AG04450 (cell line): ENCODE measurements around the gene SNRNP27. TPM values are rescaled to one million over a fixed set of nuclear protein-coding genes. Genes with fewer than 3 reads are reported as not detected.

Source experiments
- CTCF ChIA-PET: fragments of 300-600, 350-600 bp; formaldehyde crosslinking; extraction: SDS; loops from one replicate; lab custom pipeline; 2022; ENCODE audit warnings: antibody characterized with exemption, inconsistent platforms; lab: Charles Lee
- POLR2A ChIA-PET: fragments of 350-600 bp; formaldehyde crosslinking; extraction: SDS; loops from one replicate; lab custom pipeline; 2021; ENCODE audit warnings: antibody characterized with exemption, inconsistent platforms; lab: Yijun Ruan, JAX
- DNase-seq: peaks from one replicate; pipeline ENCODE4 v3.0.0-alpha.2; 2011; ENCODE audit warnings: low read depth, low spot score
- H3K27ac ChIP-seq: one replicate; pipeline ENCODE4 v1.5.1; 2012; ENCODE audit warnings: low read depth, low read length, control low read depth
- H3K27me3 ChIP-seq: one replicate; pipeline ENCODE4 v1.6.0; 2012; ENCODE audit warnings: low read length; ENCODE audit not compliant: control insufficient read depth, insufficient read depth
- H3K4me3 ChIP-seq: 2 replicates; pipeline ENCODE4 v1.5.1; 2011; ENCODE audit warnings: mild to moderate bottlenecking, low read depth, low read length, control low read depth
- H3K9me3 ChIP-seq: 2 replicates; pipeline ENCODE4 v1.5.1; 2012; ENCODE audit warnings: low read length; ENCODE audit not compliant: control insufficient read depth, insufficient read depth
- CTCF ChIP-seq: IDR thresholded peaks from 2 replicates; pipeline ENCODE4 v1.5.1; 2011; ENCODE audit warnings: low read depth, low read length, control low read depth, inconsistent platforms
- polyA plus RNA-seq: library from polyadenylated mRNA; depleted of rRNA; stranded (reverse); fragments of >200 nt; gene quantifications from 2 replicates; pipeline ENCODE4 v1.2.3, GENCODE V29; 2011

Gene SNRNP27
- polyA plus RNA-seq, 1 experiment = 57.8 TPM

GRCh38 chr2:69931832-69932595, 38.3 kb downstream of the SNRNP27 start:
- no peak for TF ChIP-seq CTCF
- DNase-seq = no peak
- ChIA-PET POLR2A (interaction anchor here (0.8 kb wide), 1 partner anchor 17 kb away, joined by 4 read pairs; the partner anchor contains the start of gene MXD1), CTCF (interaction anchor here (0.8 kb wide), 1 partner anchor 139 kb away, joined by 3 read pairs; no protein-coding TSS in a partner anchor)
- H3K27ac ChIP-seq = no peak overlapping the region
- H3K27me3 ChIP-seq = no peaks in the 10 kb centered on the region
- H3K4me3 ChIP-seq = no peak overlapping the region
- no peaks in the 10 kb centered on the region for H3K9me3 ChIP-seq

DNA sequence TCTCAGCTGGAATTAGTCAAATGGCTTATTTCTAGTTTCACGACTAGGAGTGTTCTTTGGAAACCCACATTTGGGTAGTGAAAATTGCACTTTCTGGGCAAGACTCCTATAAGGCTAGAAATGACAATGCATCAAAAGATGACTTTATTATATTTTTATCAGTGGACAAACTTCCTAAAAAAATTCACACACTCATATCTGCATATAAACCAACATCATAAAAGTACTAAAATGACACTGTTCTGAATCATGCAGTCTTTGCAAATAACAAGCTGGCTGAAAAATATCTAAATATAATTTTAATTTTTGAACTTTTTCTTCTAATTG, 38.8 kb downstream of the SNRNP27 start:
- ChIA-PET CTCF (interaction anchor here (1.9 kb wide), 1 partner anchor 138 kb away, joined by 17 read pairs; no protein-coding TSS in a partner anchor), POLR2A (no interaction called here)
- no peak for DNase-seq

GRCh38 chr2:69933254-69933828, 39.6 kb downstream of the SNRNP27 start:
- ChIA-PET POLR2A (interaction anchor here (0.6 to 1.9 kb wide), 3 partner anchors 13 to 49 kb away, joined by 3 to 10 read pairs (median 4); partner anchors contain the start of gene MXD1), CTCF (interaction anchor here (1.4 to 2.4 kb wide), 4 partner anchors 20 to 208 kb away, joined by 5 to 17 read pairs (median 7); no protein-coding TSS in a partner anchor)
- H3K27ac ChIP-seq = peak overlapping the region; percentile 88
- H3K27me3 ChIP-seq = no peaks in the 10 kb centered on the region
- no peak for TF ChIP-seq CTCF
- no peak overlapping the region for H3K4me3 ChIP-seq
- no peak for DNase-seq
- H3K9me3 ChIP-seq = no peaks in the 10 kb centered on the region

More for the DNA sequence above, 38.8 kb downstream of the SNRNP27 start:
- TF ChIP-seq CTCF = no peak
- no peak overlapping the region for H3K4me3 ChIP-seq
- no peak overlapping the region for H3K27ac ChIP-seq
- no peaks in the 10 kb centered on the region for H3K9me3 ChIP-seq
- no peaks in the 10 kb centered on the region for H3K27me3 ChIP-seq

- no peaks in the 10 kb centered on the region for H3K27me3 ChIP-seq
- peak overlapping the region; percentile 34 for H3K4me3 ChIP-seq
- CTCF ChIA-PET = interaction anchor here (1.4 to 2.4 kb wide), 4 partner anchors 21 to 209 kb away, joined by 5 to 17 read pairs (median 7); no protein-coding TSS in a partner anchor
- TF ChIP-seq CTCF = no peak
- POLR2A ChIA-PET = interaction anchor here (0.6 to 1.9 kb wide), 3 partner anchors 12 to 48 kb away, joined by 3 to 10 read pairs (median 4); partner anchors contain the start of gene MXD1
- H3K9me3 ChIP-seq = no peaks in the 10 kb centered on the region
- H3K27ac ChIP-seq = peak overlapping the region; percentile 88
- peak; percentile 47 for DNase-seq
Measured at GRCh38 chr2:69933839-69934613, 40.3 kb downstream of the SNRNP27 start.
